ACHN (cell line): ENCODE results near the gene CLIC6.
"Not testable (repeated sequence)": the region's sequence is repeated elsewhere in the genome, so short reads cannot be mapped to it uniquely, and the experiment has no call there.

ENCODE experiments used
- DNase-seq: peaks from one replicate; pipeline ENCODE4 v3.0.0-alpha.2; 2015
- in situ Hi-C: cut with HindIII; loops from 2 replicates; pipeline ENCODE4 v1.10.0; 2017; ENCODE audit warnings: low sequenced_read_pairs, low pct_ligation_motif_present, low pct_unique_long_range_greater_than_20kb

The CLIC6 gene

GRCh38 chr21:34707876-34708325 is 39.1 kb downstream of the CLIC6 start:
- no peak for DNase-seq
- in situ Hi-C loops = no loop called here

GRCh38 chr21:34713621-34714020 is 44.8 kb downstream of the CLIC6 start:
- DNase-seq = no peak
- in situ Hi-C loops = no loop called here

GRCh38 chr21:34715518-34715917 is 46.7 kb downstream of the CLIC6 start:
- in situ Hi-C loops = no loop called here
- DNase-seq = no peak

DNA sequence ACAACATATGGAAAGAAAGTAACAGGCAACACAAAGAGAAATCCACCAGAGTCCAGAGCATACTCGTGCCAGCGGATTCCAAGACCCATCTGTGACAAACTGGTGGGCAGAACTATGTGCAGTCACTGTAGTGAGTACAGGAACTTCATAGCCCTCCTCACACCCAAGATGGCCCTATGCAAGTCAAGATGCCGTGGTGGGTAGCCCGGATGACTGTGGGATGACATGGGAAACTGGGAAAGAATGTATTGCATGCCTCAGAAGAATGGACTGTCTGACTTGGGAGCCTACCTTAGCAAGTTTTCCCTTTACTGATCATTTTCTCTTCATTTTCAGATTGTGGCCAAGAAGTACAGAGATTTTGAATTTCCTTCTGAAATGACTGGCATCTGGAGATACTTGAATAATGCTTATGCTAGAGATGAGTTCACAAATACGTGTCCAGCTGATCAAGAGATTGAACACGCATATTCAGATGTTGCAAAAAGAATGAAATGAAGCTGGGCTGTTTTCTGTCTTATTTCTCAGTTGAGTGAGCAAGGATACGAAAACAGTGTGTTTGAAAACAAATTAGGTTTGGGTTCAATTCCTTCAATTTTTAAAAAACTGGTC is 47.3 kb downstream of the CLIC6 start:
- no peak for DNase-seq
- in situ Hi-C loops = no loop called here

GRCh38 chr21:34718529-34718928 is 49.7 kb downstream of the CLIC6 start:
- in situ Hi-C loops = not testable (repeated sequence)

DNA sequence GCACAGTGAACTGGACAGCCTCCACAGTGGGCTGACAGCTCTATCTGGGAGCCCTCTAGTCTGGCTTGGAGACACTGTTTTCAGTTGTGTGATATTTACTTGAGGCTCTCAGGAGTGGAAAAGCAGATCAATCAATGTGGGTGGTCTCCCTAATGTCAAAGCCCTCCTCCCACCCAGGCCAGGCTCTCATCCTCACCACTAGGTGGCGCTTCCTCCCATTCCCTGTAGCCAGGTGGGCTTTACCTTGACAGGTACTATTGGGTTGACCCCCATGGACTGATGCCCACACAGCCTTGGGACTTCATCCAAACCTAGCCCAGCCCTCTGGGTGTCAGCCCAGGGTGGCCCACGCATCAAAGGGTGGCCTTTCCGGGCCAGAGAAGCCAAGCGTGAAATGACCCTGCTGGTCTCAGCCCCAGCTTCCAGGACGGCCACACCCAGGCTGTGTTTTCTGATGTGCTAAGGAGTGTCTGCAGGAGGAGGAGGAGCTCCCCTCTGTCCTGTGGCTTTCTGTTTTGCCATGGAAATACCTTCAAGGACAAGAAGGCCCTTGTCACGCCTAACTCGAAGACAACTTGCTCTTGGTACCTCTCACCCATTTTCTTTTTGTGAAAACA is 54.0 kb downstream of the CLIC6 start:
- DNase-seq = no peak
- in situ Hi-C loops = no loop called here

More at GRCh38 chr21:34718529-34718928, 49.7 kb downstream of the CLIC6 start:
- DNase-seq = not testable (repeated sequence)

DNA sequence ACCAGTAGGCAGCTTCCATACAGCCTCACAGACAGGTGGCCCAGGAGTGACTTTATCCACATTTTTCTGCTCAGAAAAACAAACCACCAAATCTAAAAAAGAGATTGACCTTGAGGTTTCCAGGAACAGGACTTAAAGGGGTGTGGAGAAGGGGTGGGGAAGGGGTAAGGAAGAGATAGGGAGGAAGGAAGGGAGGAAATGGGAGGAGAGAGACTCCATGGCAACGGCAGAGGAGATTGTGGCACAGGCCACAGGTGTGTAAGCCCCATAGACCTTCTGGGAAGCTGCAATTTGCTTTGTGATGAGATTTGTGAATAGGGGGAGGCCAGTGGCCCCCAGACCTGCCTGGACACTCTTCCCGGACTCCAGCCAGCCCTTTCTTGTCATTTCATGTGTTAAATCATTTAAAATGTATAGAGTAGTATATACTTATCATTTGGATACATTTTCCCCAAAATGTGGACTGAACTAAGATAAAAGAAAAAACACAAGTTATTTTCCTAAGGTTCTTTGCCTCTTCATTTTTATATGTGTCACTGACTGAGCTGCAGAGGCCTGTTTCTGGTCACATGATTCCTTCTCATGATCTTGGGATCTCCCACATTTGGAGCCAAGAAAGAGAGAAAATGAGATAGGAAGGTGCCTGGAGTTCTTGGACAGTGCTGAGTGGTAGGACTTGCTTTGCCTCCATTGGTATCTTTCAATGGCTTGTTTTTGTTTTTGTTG is 55.5 kb downstream of the CLIC6 start:
- in situ Hi-C loops = no loop called here
- DNase-seq = no peak

- in situ Hi-C loops = no loop called here
- DNase-seq = no peak
Measured at GRCh38 chr21:34724857-34725195, 56.0 kb downstream of the CLIC6 start.

DNA sequence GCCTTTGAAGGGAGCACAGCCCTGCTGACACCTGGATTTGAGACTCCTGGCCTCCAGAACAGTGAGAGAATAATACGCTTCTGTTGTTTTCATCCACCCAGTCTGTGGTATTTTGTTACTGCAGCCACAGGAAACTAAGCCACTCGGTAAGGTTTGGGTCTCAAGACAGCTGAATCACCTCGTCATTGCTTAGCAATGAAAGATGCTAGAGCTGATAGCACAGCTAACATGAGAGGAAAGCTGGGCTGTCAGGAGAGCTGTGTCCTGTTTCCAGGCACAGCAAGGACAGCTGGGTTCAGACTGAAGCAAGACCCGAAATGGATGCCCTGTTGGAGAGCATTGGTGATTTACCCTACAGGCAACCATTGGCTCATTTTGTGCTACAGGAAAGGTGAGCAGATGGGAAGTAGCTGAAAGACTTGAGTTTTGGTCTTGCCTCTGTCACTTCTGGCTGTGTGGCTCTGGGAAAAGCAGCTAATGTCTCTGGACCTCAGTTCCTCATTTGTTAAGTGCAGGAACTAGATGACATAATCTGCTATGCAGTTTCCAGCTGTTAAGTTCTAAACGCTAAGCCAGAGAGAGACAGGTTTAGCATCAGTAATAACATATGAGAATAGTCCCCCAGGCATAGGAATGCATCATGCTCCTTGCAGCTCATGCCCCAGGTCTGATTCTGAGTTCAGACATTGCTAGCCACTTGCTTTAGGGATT is 58.0 kb downstream of the CLIC6 start:
- in situ Hi-C loops = no loop called here

DNA sequence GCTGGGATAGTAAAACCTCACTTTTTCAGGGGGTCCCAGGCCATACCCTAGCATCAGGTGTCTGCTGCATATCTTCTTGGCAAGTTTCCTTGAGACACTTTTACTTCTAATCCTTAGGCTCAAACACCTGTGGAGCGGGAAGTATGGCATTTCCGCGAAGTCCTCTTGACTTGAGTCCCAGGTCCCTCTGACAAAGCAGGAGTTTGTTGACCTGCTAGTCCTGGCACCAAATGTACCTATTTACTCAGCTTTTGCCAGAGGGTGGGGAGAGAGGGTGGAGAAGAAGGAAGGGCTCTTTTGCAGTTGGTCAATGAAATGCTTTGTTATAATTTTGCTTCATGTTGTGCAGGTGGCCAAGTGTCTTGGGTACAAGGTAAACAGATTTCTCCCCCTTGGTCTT is 59.7 kb downstream of the CLIC6 start:
- in situ Hi-C loops = no loop called here
- DNase-seq = no peak

More for the DNA sequence above, 58.0 kb downstream of the CLIC6 start:
- no peak for DNase-seq

- no peak for DNase-seq
- in situ Hi-C loops = no loop called here
Measured at GRCh38 chr21:34730194-34730593, 61.4 kb downstream of the CLIC6 start.

DNA sequence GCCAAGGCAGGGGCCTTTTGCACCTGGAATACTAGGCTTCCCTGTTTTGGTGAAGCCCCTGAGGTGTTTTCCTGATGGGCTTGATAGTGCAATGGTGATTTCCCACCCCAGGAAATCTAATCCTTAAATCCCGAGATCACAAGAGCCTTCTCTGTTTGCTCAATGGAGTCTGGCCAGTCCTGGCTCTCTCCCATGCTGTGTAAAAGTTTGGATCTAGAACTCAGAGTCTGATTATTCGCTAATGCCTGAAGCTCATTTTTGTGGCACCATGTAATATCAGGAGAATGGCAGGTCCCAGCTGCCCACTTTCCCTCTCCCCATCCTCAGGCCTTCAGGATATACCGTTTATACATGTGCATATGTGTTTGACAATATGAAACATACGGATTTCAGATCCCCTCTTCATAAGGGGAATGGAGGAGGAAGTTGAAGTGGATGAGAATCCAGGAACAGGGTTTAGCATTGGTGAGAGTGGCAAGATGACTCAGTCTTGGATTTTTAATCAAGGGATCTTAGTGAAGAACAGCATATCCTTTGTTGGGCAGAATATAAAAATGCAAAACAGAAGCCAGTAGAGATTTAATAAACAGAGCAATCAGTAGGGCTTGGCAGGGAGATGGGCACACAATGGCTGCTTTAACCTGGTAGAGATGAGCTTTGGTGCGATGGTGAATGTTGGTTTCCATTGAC is 62.1 kb downstream of the CLIC6 start:
- no peak for DNase-seq
- in situ Hi-C loops = no loop called here

GRCh38 chr21:34732388-34732821 is 63.6 kb downstream of the CLIC6 start:
- in situ Hi-C loops = no loop called here
- DNase-seq = no peak

GRCh38 chr21:34733852-34734251 is 65.1 kb downstream of the CLIC6 start:
- DNase-seq = no peak
- in situ Hi-C loops = no loop called here

DNA sequence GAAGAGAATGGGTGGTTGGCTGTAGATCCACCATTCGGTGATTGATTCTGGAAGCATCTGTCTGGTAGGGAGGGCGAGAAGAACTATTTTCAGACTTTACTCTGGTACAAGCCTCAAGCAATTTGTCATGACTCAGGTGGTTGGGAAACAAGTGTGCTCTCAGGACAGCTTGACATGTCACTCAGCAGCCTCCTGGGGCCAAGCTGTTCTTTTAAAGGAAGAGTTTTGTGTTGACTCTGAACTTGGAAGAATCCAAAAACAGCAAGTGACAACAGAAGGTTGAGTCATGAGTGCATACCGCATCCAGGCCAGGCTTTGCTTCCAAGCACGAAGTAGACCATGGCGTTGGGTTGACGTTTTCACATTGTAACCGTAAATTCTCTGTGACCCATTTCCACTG is 65.9 kb downstream of the CLIC6 start:
- in situ Hi-C loops = no loop called here
- no peak for DNase-seq

- DNase-seq = no peak
Measured at GRCh38 chr21:34736116-34736874, 67.5 kb downstream of the CLIC6 start.

GRCh38 chr21:34737115-34737514 is 68.3 kb downstream of the CLIC6 start:
- DNase-seq = no peak
- in situ Hi-C loops = no loop called here

More at GRCh38 chr21:34736116-34736874, 67.5 kb downstream of the CLIC6 start:
- in situ Hi-C loops = no loop called here

DNA sequence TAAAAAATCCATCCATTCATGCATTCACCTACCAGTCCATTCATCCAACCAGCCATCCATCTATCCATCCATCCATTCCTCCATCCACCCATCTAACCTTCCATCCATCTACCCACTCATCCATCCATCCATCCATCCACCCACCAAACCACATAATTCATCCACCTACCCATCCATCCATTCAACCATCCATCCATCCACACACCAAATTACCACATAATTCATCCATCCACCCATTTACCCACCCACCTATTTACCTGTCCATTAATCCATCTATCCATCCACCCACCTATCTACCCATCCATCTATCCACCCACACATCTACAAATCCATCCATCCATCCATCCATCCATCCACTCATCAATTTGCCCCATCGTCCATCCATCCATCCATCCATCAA is 71.4 kb downstream of the CLIC6 start:
- DNase-seq = no peak
- in situ Hi-C loops = no loop called here
